ENCODE data around the gene HESX1. TPM values are rescaled to one million over a fixed set of nuclear protein-coding genes. Genes with fewer than 3 reads are reported as not detected.

HESX1 gene
- total RNA-seq, 1 experiment from 2014 or later = 1.3 TPM

DNA sequence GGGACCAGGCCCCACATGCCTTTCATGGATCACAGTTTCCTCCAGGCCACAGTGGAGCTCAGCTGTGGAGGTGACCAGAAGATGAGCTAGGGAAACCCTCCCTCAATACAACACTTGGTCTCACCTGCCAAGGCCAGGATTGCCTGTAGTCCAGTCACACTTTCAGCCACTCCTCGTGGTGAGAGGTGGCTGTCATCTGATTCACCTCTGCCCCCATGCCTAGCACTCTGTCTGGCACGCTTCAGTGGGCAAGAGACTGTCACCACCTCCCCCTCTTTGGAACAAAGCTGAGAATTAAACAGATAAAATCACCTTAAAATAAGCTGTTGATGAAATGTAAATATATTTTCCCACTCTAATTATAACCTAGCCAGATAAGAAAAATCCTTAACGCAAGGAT is 30.7 kb downstream of the HESX1 start:
- DNase-seq (ENCODE audit: low read depth) = no peak

DNA sequence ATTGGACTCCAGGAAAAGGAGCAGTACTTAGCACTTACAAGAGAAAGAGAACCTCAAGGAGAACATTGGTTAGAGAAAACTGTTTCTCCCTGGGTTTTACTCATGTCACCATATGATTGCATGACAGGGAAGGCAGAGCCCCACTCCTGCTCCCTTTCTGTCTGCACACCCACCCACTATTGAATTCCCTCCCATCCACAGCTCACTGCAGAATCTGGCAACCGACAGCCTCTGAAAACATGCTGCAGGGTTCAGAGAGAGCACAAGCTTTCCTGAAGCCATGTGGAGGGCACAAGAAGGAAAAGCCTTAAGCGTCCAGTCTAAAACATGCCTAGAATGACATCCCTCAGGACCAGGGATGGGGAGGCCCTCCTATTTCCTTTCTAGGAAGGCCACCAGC is 31.6 kb downstream of the HESX1 start:
- no peak for DNase-seq (ENCODE audit: low read depth)

DNA sequence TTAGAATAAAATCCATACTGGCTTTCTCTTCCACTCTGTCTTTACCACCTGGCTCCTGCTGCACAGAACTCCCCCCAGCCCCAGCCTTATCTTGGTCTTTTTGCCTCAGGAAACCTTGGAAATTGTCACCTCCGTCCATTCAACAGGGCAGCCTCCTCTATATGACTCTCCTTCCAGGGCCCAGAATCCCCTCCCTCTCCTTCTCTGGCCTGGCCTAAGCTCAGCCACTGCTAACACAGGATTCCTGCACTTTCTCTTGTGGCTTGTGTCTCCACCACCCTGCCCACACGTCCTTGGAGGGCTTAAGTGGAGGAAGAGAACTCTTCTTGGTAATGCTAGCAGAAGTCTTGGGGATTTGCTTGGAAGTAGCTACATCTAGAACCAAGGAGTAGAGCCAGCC is 33.1 kb downstream of the HESX1 start:
- DNase-seq (ENCODE audit: low read depth) = no peak

DNA sequence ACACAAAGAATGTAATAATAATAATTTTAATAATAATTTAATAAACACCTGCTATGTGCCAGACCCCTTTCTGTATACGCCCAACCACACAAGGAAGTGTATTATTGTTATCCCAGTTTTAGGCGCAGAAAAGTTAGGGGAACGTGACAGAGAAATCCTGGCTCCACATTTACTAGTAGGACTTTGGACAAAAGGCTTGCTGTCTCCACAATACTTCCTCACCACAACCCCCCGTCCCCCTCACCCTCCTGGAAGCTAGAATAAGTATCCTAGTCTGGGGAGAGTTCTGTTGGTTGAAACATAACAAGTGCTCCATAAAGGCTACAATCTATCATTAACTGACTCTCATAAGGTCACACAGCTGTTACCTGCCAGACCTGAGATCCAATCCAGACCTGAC is 34.1 kb downstream of the HESX1 start:
- DNase-seq (ENCODE audit: low read depth) = no peak

DNA sequence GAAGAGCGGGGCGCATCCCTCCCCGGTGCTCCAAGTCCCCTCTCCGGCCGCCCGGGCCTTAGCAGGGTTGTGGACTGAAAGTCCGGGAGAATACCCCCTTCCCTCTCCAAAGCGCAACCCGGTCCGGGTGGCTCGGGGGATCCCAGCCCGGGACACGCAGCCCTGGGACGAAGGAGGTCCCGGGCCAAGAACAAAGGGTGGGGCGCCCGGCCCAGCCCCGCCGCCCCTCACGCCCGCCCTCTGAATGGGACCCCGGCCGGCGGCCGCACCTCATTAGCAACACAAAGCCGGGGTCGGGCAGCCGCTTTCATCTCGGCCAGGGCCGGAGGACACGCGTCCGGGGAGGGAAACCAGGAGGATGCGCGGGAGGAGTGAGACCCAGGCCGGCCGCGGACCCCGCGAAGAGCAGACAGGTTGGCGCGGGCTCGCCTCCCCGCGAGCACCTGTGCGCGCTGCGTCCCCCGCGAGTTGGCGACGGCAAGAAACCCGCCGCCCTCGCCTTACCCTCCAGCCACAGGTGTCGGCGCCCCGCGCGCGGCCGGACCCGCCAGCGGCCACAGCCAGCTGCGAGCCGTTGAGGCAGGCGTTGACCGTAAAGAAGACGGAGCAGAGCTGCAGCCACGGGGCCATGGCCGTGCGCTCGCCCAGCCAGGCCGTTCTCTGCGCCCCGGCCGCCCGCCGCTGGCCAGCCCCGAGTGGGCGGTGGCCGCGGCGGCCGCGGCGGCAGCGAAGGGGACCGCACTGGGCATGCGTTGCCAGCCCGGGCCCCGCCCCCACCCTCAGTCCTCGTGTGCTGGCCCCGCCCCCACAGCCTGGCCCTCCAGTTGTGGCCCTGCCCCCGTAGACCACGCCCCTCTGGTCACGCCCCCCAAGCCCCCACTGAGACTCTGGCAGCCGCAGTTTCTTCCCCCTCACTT is 34.9 kb downstream of the HESX1 start, which contains the start of gene IL17RD:
TSS of gene IL17RD (minus strand) at position 697 of the 917 bp plus-strand sequence. CDS start at position 630, 67 bp downstream.
- DNase-seq (ENCODE audit: low read depth) = peak; percentile 21

DNA sequence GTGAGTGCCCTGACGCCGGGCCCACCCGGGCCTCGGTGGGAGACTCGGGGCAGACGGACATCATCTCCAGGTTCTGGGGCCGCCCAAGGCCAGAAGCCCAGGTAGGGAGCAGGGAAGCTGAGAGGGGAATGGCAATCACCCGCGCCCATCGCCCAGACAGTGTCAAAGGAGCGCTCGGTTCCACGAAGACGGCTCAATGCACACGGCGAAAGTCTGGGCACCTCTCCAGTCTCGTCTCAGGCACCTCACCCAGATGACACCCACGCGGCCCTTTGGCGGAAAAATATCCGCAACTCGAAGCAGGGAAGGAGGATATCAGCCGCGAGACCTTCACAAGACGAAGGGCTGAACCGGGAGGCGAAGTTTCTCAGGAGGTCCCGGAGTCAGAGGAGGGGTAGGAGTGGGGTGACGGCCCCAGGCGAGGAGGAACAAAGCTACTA is 35.5 kb downstream of the HESX1 start:
- no peak for DNase-seq (ENCODE audit: low read depth)

DNA sequence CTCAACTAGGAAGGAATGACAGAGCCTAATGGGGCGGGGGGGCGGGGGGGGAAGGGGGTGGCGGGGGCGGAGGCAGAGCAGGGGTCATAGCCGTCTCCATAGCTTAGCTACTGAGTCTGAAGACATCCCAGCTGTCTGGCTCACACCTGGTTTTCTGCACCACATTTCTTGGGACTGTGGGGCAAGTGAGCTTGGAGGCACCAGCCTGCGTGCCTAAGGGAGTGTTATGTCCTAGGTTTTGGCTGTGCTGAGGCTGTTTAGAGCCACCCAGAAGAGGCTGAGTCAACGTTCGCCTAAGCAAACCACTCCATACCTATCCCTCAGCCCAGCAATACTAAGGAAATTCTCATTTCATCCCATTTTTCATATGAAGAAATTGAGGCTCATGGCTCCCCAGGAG is 36.0 kb downstream of the HESX1 start:
- DNase-seq (ENCODE audit: low read depth) = no peak

DNA sequence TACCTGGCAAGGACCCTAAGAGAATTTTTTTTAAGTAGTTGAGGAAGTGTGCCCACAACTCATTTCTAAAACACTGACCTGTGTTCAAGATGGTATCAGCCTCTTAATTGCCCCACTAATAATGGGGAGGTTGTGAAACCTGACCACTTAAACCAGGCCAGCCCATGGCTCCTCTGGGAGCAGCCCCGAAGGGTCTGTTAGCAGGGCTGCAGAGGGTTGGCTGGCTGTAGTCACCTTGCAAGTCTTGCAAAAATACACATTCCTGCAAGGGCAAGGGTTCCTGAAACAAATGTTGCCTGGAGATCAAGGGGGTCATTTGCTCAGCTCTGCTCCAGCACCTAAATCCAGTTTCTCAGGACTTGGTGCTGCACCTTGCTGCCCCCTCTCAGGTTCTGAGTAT is 37.9 kb downstream of the HESX1 start:
- DNase-seq (ENCODE audit: low read depth) = no peak

DNA sequence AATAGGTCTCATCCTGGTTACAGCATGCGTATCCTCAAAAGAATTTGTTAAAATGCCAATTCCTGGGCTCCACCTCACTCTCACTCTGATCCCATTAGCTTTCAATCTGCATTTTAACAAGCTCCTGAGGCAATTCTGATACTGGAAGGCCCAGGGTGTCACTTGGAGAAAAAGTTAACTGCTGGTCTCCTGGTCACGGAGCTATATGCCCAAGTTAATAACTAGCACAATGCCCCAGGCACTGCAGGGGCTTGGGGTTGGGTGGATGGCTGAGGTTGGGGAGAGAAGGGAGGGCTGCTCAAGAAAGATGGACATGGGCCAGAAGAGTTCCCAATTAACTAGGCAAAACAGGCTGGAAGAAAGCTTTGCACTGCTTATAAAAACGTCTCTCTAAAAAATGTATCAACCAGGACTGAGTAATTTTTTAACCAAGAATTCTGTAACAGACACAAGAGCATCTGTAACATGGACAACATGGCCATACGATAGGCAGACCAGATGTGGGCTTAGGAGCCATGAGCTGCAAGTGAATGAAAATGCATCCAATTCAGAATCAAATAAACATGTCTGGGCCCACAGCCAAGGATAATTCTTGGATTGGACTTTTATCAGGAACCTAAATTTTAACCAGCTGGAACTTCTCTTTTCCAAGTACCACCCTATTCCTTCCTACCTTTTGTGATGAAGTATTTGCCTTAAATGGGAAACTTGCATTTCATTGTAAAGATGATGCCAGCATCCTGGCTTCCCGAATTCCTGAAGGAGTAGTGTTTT is 38.8 kb downstream of the HESX1 start:
- no peak for DNase-seq (ENCODE audit: low read depth)

DNA sequence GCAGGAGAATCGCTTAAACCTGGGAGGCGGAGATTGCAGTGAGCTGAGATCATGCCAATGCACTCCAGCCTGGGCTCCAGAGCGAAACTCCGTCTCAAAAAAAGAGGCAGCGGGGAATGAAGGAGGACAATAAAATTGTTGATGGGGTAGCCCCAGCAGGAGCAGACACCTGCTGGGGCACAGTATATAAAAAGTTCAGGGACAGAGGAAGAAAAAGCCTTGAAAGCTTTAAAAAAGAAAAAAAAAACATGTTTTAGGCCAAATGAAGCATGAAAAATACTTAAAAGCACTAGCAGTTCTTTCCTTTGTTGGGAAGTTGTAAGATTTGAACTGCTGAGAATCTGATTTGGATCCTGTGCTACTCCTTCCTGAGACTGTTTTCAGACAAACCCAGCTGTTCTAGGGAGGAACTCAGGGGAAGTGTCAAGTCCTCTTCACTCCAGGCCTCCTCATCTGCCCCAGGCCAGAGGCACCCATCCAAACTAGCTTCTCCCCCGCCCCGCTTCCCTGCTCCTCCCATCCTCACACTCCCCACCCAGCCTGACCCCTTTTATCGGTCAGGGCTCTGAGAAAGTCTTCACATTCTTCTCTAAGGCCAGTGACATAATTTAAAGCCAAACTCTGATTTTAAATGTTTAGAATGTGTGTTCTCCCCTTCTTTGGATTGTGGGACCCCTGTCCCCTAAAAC is 39.6 kb downstream of the HESX1 start:
- DNase-seq (ENCODE audit: low read depth) = no peak

DNA sequence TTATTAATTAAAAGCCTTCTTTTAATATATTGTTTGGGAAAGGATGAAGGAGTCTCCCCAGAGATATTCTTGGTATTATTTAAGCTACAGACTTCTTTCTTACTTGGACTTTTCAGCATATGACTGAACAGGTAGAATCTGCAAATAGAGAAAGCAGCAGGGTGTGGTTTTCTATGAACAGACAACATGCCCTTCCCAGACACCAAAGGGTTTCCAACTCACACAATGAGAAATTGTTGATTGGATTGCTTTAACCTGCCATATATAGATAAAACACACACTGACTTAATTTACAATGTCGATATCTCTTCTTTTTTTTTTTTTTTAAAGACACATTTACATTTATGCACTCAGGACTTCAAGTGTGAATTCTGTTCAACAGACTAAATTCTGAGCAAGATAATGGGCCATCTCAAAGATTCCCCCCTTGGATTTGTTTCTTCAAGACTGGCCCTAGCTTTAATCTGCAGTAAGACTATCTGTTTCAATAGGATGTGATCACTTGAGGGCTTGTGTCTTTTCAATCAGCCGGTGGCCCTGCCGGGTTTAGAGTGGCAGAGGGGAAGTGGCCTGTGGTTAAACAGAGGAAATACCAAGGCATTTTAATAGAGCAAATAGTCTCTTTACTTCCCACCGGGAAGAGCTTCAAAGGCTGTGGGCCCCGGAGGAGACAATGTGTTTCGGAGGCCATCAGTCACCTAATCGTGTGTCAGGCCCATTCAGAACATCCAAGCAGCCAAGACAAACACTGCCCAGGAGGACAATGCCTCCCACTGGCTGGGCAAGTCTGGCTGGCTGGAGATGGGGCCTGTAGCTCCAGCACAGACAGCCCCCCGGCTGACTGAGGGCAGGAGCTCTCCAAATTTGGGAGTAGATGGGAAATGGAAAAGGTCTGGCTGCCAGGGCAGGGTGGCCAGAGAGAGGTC is 40.7 kb downstream of the HESX1 start:
- peak; percentile 89 for DNase-seq (ENCODE audit: low read depth)

DNA sequence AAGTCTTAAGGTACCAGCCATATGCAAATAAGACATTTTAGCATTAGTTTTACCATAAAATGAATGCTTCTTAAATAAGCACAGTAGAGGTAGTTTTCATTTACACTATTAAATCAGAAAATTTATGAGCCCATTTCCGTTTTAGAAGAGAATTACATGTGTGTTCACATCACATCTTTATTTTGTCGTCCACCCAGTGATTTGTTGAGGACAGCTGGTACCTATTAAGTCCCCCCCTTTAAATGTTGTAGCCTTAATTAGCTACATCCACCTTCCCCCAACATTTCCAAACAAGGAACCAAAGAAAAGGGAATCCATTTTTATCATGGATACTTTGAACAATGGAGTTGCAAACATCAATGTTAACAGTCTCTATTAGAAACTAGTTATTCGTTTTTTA is 41.5 kb downstream of the HESX1 start:
- no peak for DNase-seq (ENCODE audit: low read depth)

DNA sequence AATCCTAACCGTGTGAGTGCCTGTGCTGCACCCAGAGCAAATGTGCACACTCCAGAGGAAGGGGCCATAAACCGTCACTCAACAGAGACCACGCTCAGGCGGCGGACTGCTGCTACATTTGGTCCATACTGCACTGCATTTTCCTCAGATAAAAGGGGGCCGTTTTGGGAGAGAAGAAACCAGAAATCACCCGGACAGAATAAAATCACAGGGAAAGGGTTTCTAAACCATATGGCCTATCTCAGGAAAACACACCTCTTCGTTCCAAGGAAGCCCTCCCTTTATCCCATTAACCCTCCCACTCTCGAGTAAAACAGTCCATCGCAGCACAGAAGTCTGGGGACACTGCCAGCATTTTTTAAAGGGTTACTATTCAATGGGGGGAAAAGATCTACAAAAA is 42.2 kb downstream of the HESX1 start:
- no peak for DNase-seq (ENCODE audit: low read depth)

DNA sequence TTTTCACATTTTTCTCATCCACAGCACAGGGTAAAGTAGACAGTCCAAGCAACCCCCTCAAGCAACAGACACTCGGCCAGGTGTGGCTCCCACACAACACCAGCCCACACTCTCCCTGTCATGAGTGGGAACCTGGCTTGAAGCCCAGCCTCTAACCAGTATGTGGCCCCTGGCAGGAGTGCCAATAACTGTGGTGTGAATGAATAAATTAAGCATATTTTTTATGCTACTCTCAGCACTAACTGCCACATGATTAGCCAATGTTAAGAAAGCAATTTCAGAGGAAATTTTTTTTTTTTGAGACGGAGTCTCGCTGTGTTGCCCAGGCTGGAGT is 44.5 kb downstream of the HESX1 start:
- DNase-seq (ENCODE audit: low read depth) = no peak

DNA sequence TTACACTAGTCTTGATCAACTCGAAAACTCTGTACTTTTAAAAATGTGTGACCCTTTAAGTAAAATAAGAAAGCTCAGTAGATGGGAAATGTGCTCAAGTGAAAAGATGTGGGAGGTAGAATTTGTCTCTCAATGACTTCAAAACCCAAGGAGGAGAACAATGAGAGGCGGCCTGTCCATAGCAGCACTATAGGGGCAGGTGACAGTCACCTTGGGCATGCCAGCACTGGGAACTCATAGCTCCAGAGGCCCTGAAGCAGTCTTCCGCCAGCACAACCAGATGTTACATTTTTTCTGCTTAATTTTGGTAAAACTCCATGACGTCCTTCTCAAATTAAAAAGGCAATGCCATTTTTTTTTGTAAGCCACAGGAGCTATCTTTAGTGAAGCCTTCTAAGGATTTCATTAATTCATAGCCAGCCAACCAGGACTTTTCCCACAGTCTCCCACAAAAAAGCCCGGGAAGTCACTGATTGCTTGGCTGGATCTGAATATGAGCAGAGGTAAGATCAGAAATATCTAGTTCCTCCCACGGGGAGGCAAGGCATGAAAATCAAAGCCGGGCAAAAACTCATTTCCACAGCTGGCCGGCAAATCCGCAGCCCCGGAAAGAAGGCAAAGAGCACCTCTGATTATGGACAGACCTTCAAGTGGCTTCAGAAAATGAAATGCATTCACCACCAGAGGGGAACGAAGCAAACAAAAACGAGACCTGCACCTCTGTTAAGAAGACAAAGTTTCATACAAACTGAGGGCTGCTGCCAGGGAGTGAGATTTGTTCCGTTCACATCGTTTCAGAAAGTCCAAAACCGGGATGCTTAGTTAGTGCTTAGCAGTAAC is 45.1 kb downstream of the HESX1 start:
- DNase-seq (ENCODE audit: low read depth) = no peak

DNA sequence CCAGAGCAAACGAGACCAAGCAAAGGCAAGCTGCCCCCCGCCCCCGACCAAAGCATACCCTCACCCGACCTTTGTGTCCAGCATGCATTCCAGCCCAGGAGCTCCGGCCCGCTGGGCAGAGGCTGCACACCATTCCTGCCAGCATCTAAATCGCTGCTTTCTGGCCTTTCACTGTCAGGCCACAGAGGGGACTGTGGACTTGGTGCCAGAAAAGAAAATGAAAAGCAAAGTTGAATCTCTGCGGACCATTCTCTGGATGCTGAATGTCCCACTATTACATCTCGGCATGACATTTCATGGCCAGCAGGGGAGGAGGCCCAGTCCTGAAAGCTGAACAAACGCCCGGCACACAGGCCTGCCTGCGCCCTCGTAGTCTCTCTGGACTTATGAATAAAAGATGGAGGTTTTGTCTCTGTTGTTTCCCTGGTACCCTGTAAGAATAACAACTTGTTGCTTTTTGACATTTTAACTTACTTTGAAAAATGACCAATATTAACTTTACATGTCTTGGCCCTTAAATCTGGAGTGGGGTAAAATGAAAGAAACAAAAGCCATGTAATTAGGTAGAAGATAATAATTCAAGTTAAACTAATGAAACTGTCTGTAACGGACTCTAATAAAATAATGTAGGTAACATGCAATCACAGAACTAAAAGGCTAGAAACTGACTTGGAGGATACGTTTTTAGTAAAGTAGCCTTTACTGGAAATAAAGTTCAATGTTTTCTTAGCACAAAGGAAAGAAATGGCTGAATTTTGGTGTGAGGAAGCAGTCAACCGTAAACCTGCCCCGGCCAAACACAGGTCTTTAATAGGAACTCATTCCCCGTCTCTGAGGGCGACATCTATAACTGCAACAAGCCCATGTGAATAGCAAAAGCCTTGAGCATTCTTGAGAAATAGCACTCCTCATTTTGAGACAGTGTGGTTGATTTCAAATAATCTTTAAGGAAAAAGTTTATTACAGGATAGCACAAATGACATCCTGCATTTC is 47.3 kb downstream of the HESX1 start:
- DNase-seq (ENCODE audit: low read depth) = no peak

DNA sequence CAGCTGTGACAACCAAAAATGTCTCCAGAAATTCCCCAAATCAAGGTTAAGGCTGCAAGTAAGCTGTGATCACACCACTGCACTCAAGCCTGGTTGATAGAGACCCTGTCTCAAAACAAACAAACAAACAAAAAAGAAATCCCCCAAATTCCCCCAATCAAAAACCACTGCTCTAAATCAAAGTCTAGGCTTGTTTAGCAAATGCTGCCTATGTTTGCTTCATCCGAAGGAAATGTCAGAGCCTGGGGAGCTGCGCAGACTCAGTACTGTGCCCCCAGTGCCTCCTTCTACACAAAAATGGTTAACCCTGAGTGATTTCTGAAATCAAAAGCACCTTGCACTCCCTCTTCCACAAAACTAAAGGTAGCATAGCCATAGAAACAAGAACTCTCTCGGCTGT is 48.0 kb downstream of the HESX1 start:
- no peak for DNase-seq (ENCODE audit: low read depth)

DNA sequence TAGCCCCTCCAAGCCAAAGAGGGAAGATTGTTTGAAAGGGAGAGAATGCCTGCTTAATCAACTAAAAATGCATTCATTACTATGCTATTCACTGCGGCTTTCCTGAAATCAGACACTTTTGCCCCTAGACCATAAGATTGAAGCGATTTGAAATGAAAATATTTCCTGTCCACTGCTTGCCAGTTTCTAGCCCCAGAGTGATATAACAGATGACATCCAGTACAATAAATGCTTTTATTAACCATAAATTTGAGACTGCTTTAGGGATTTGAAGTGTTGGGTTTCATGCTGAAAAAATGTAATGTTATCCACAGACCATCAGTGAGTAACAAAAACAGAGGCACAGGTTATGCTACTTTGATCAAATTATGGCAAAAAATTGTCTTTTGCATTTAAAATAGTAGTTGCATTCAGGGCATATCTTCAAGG is 48.7 kb downstream of the HESX1 start:
- DNase-seq (ENCODE audit: low read depth) = peak; percentile 75
